ENCODE data around the gene RXFP4. TPM values are rescaled to one million over a fixed set of nuclear protein-coding genes. Genes with fewer than 3 reads are reported as not detected.
A peak's percentile ranks its signal among the peaks of the same experiment; 100 is the strongest.

The RXFP4 gene
- total and polyA plus RNA-seq, 2 of the 13 experiments (the other 11 are each of a cell fraction or from before 2014, with no cell fraction given), result 0.38 to 1.4 TPM

DNA sequence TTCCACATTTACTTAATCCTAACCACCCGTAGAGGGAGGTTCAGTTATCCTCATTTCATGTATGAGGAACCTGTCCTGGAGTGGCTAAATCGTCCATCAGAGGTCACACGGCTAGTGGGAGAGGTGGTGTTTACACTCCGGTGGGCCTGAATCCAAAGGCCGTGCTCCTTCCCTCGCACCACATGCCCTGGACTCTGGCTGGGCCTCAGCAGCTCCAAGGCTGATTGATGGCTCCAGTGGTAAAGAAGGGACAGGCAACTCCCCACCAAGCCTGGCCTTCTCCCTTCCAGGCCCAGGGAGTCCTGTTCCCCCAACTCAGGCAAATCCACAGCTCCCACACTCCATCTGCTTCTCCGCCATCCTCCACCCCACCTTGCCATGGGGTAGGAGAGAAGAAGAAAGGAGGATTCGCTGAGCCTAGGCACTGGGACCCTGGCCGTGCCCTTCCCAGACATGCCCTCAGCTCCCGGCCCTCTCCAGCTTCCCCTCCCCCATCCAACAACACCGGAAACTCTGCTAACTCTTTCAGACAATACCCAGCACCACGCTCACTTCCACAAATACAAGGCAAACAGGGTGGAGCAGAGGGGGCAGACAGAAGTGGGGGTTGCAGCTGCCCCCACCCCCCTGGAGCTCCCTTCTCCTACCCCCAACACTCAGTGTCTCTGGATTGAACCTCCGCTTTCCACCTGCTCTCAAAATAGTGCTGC lies 26.1 kb downstream of the RXFP4 start (continued):
- TF ChIP-seq, protein P1, sequence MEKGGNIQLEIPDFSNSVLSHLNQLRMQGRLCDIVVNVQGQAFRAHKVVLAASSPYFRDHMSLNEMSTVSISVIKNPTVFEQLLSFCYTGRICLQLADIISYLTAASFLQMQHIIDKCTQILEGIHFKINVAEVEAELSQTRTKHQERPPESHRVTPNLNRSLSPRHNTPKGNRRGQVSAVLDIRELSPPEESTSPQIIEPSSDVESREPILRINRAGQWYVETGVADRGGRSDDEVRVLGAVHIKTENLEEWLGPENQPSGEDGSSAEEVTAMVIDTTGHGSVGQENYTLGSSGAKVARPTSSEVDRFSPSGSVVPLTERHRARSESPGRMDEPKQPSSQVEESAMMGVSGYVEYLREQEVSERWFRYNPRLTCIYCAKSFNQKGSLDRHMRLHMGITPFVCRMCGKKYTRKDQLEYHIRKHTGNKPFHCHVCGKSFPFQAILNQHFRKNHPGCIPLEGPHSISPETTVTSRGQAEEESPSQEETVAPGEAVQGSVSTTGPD (CRISPR knock-in tag; IDR thresholded peaks at IDR 0.05), result no peak
- peak; percentile 82 for TF ChIP-seq ZBTB7B (CRISPR knock-in tag; IDR thresholded peaks at IDR 0.05)
- TF ChIP-seq, protein P2, sequence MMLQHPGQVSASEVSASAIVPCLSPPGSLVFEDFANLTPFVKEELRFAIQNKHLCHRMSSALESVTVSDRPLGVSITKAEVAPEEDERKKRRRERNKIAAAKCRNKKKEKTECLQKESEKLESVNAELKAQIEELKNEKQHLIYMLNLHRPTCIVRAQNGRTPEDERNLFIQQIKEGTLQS (CRISPR knock-in tag; IDR thresholded peaks at IDR 0.05), result no peak
- TF ChIP-seq SOX13 (IDR thresholded peaks at IDR 0.05), result no peak; the same call in 1 of the 2 replicates
- TF ChIP-seq SOX13 (CRISPR knock-in tag; conservative IDR thresholded peaks at IDR 0.05 in 1 of 2, IDR thresholded peaks at IDR 0.05 in 1 of 2), result peak in 1 of 2 experiments; percentile 53; a peak in 2 of 4 replicates
- no peak for TF ChIP-seq NFIB (CRISPR knock-in tag; IDR thresholded peaks at IDR 0.05; ENCODE audit: borderline replicate concordance)
- no peak for TF ChIP-seq SIX4 (CRISPR knock-in tag; IDR thresholded peaks at IDR 0.05)
- TF ChIP-seq HNF4A (CRISPR knock-in tag; IDR thresholded peaks at IDR 0.05), result peak; percentile 94
- no peak for TF ChIP-seq ATAD3A (CRISPR knock-in tag; IDR thresholded peaks at IDR 0.05)
- TF ChIP-seq, protein P3, sequence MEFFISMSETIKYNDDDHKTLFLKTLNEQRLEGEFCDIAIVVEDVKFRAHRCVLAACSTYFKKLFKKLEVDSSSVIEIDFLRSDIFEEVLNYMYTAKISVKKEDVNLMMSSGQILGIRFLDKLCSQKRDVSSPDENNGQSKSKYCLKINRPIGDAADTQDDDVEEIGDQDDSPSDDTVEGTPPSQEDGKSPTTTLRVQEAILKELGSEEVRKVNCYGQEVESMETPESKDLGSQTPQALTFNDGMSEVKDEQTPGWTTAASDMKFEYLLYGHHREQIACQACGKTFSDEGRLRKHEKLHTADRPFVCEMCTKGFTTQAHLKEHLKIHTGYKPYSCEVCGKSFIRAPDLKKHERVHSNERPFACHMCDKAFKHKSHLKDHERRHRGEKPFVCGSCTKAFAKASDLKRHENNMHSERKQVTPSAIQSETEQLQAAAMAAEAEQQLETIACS (CRISPR knock-in tag; IDR thresholded peaks at IDR 0.05), result no peak
- no peak for TF ChIP-seq ZNF83 (CRISPR knock-in tag; IDR thresholded peaks at IDR 0.05; ENCODE audit: borderline replicate concordance)
- TF ChIP-seq ZNF207 (IDR thresholded peaks at IDR 0.05; ENCODE audit: borderline replicate concordance), result no peak
- TF ChIP-seq ONECUT2 (CRISPR knock-in tag; IDR thresholded peaks at IDR 0.05), result no peak
- no peak for TF ChIP-seq ZNF709 (CRISPR knock-in tag; IDR thresholded peaks at IDR 0.05)
- TF ChIP-seq, protein P4, sequence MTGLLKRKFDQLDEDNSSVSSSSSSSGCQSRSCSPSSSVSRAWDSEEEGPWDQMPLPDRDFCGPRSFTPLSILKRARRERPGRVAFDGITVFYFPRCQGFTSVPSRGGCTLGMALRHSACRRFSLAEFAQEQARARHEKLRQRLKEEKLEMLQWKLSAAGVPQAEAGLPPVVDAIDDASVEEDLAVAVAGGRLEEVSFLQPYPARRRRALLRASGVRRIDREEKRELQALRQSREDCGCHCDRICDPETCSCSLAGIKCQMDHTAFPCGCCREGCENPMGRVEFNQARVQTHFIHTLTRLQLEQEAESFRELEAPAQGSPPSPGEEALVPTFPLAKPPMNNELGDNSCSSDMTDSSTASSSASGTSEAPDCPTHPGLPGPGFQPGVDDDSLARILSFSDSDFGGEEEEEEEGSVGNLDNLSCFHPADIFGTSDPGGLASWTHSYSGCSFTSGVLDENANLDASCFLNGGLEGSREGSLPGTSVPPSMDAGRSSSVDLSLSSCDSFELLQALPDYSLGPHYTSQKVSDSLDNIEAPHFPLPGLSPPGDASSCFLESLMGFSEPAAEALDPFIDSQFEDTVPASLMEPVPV (CRISPR knock-in tag; IDR thresholded peaks at IDR 0.05), result no peak

Measured in HepG2 (cell line).